Osteocyte (in vitro differentiated cells): Measurements from ENCODE around the gene PREX1. TPM values are rescaled to one million over a fixed set of nuclear protein-coding genes. Genes with fewer than 3 reads are reported as not detected.

Experiments used
- DNase-seq: peaks from one replicate; pipeline ENCODE4 v3.0.0; 2021; ENCODE audit warnings: mixed read lengths; ENCODE audit not compliant: unreplicated experiment; ENCODE audit errors: extremely low spot score
- H3K27ac Mint-ChIP-seq: one replicate; pipeline ENCODE4 v1.8.0; 2021; ENCODE audit warnings: mild to moderate bottlenecking, mixed read lengths; ENCODE audit not compliant: unreplicated experiment
- H3K27me3 Mint-ChIP-seq: one replicate; pipeline ENCODE4 v1.8.0; 2021; ENCODE audit warnings: mixed read lengths; ENCODE audit not compliant: unreplicated experiment
- H3K36me3 Mint-ChIP-seq: one replicate; pipeline ENCODE4 v1.8.0; 2021; ENCODE audit warnings: mixed read lengths; ENCODE audit not compliant: unreplicated experiment
- H3K4me1 Mint-ChIP-seq: one replicate; pipeline ENCODE4 v1.8.0; 2021; ENCODE audit warnings: mixed read lengths; ENCODE audit not compliant: unreplicated experiment
- H3K4me3 Mint-ChIP-seq: one replicate; pipeline ENCODE4 v1.8.0; 2021; ENCODE audit warnings: mild to moderate bottlenecking, moderate library complexity, mixed read lengths; ENCODE audit not compliant: unreplicated experiment
- H3K9me3 Mint-ChIP-seq: one replicate; pipeline ENCODE4 v1.8.0; 2021; ENCODE audit warnings: mixed read lengths; ENCODE audit not compliant: unreplicated experiment
- total RNA-seq: library from RNA; stranded (reverse); gene quantifications from 2 replicates; pipeline ENCODE4 v1.2.1, GENCODE V29; 2021
- TF ChIP-seq, protein P1 (sequence below): fragments of 200-600 bp; sonication (generic); IDR thresholded peaks from 2 replicates; pipeline ENCODE4 v1.5.0; 2021; ENCODE audit warnings: antibody characterized with exemption, mild to moderate bottlenecking, moderate library complexity

PREX1 gene
- total RNA-seq, 1 donor from 2014 or later = 24.2 TPM

DNA sequence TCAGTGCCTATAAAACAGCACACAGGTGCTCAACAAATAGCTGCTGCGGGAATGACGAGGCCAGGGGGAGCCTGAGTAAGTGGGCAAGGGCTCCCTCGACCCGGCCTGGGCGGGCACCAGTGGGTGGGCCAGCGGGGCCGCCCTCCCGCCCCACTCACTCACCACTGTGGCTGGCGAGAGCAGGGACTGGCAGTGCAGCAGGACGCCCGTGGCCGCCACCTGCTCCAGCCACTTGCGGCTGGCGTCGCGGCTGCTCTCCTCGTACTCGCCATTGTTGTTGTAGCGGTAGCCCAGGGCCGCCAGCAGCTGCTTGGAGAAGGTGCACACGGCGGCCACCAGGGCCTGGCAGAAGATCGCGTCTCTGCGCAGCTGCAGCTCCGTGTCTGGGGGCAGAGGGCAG lies 191.5 kb downstream of the PREX1 start:
- no peaks in the 10 kb centered on the region for H3K9me3 Mint-ChIP-seq
- H3K4me1 Mint-ChIP-seq = no peaks in the 10 kb centered on the region
- H3K36me3 Mint-ChIP-seq = peaks cover 18% of the 10 kb centered on the region
- DNase-seq = no peak
- no peaks in the 10 kb centered on the region for H3K27me3 Mint-ChIP-seq
- TF ChIP-seq, protein P1, sequence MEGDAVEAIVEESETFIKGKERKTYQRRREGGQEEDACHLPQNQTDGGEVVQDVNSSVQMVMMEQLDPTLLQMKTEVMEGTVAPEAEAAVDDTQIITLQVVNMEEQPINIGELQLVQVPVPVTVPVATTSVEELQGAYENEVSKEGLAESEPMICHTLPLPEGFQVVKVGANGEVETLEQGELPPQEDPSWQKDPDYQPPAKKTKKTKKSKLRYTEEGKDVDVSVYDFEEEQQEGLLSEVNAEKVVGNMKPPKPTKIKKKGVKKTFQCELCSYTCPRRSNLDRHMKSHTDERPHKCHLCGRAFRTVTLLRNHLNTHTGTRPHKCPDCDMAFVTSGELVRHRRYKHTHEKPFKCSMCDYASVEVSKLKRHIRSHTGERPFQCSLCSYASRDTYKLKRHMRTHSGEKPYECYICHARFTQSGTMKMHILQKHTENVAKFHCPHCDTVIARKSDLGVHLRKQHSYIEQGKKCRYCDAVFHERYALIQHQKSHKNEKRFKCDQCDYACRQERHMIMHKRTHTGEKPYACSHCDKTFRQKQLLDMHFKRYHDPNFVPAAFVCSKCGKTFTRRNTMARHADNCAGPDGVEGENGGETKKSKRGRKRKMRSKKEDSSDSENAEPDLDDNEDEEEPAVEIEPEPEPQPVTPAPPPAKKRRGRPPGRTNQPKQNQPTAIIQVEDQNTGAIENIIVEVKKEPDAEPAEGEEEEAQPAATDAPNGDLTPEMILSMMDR = no peak
- no peak overlapping the region for H3K4me3 Mint-ChIP-seq
- no peak overlapping the region for H3K27ac Mint-ChIP-seq

DNA sequence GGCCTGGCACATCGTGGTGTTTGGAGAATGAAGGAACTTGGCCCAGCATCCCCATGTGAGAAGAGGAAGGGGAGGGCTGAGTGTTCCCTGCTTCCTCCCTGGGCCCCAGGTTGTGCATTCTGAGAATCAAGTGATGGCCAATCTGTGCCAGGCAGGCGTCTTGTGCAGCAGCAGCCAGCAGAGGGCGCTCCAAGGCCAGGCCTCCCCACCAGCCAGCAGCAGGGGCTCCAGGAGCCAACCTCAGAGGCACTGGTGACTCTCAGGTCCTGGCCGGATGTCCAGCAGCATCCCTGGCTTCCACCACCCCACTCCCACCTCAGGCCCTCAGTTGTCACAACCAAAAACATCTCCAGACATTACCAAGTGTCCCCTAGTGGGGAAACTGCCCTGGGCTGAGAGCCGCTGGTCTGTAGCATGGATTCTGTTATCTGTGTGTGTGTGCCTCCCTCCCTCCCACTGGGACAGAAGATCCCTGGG lies 192.0 kb downstream of the PREX1 start:
- no peak overlapping the region for H3K27ac Mint-ChIP-seq
- no peak for DNase-seq
- H3K36me3 Mint-ChIP-seq = peaks cover 17% of the 10 kb centered on the region
- no peaks in the 10 kb centered on the region for H3K4me1 Mint-ChIP-seq
- no peaks in the 10 kb centered on the region for H3K9me3 Mint-ChIP-seq
- TF ChIP-seq, protein P1 = peak; percentile 90
- H3K27me3 Mint-ChIP-seq = no peaks in the 10 kb centered on the region
- no peak overlapping the region for H3K4me3 Mint-ChIP-seq

DNA sequence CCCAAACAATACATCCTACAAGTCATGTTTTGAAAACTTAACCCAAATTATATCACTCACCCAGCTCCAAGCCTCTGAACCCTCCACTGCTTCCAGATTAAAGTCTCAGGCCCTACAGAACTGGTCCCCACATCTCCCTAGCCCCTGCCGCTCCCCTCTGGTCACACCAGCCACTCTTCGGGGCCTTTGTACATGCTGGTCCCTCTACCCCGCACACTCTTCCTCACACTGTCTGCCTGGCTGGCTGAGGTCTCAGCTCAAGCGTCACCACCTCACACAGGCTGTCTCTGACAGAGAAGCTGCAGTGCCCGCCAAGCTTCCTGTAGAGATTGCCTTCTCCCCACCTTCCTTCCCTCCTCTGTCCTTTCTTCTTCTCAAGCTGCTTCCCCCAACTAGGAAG lies 192.4 kb downstream of the PREX1 start:
- H3K4me1 Mint-ChIP-seq = no peaks in the 10 kb centered on the region
- no peaks in the 10 kb centered on the region for H3K9me3 Mint-ChIP-seq
- peaks cover 16% of the 10 kb centered on the region for H3K36me3 Mint-ChIP-seq
- H3K27me3 Mint-ChIP-seq = no peaks in the 10 kb centered on the region
- no peak overlapping the region for H3K4me3 Mint-ChIP-seq
- DNase-seq = no peak
- no peak overlapping the region for H3K27ac Mint-ChIP-seq
- TF ChIP-seq, protein P1 = no peak

DNA sequence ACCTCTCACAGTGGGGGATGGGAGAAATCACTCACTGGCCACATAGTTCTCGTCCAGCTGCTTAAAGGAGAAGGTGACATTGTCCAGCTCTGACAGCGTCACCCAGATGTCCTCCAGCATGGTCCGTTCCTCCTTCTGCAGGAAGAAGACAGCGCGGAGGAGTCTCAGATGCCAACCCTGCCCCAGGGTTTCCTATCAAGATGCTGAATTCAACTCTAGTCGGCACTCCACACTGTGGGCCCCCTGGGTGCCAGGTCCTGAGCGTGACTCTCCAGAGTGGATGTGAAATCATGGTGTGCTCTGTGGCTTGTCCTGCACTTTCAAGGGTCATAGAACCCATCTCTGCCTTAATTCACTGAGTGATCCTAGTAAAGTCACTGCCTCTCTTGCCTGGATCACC lies 193.2 kb downstream of the PREX1 start:
- Mint-ChIP-seq H3K9me3 (no peaks in the 10 kb centered on the region), H3K36me3 (peaks cover 13% of the 10 kb centered on the region), H3K4me3 (no peak overlapping the region), H3K27ac (no peak overlapping the region), H3K27me3 (no peaks in the 10 kb centered on the region), H3K4me1 (no peaks in the 10 kb centered on the region)
- TF ChIP-seq, protein P1 = no peak
- DNase-seq = no peak

DNA sequence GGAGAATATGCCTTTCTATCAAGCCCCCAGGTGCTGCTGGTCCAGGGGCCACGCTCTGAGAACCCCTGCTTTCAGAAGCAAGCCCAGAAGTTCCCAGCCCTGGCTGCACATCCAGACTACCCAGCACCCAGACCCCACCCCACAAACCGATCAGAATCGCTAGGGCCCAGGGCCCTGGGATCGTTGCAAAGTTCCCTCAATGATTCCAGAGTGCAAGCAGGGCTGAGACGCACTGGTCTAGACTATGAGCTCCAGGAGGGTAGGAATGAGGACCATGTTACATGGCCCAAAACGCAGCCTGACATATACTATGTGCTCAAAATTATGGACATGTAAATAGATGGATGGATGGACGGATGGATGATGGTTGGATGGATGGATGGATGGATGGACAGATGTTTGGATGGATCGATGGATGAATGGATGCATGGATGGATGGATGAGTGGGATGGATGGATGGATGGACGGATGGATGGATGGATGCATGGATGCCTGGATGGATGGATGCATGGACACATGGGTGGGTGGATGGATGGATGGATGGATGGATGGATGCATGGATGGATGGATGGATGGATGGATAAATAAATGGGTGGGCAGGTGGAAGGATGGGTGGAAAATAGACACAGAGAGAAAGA lies 194.1 kb downstream of the PREX1 start:
- DNase-seq = no peak
- Mint-ChIP-seq H3K27ac (no peak overlapping the region), H3K36me3 (peaks cover 9% of the 10 kb centered on the region), H3K4me1 (no peaks in the 10 kb centered on the region), H3K4me3 (no peak overlapping the region), H3K27me3 (no peaks in the 10 kb centered on the region), H3K9me3 (no peaks in the 10 kb centered on the region)
- TF ChIP-seq, protein P1 = no peak
